Heart left ventricle (tissue), 13 donors: ENCODE results near the gene CLPSL1.

Source experiments
- POLR2A ChIP-seq, 2 donors: fragments of 450-650 bp; IDR thresholded peaks; one replicate each; pipeline ENCODE4 v1.6.1; 2017; ENCODE audit warnings: antibody characterized with exemption in 2 of 2, mild to moderate bottlenecking in 2 of 2, moderate library complexity in 2 of 2
- TF ChIP-seq, protein P1 (sequence below), 12 donors: fragments of 200-600 bp; sonication (generic) in 4 of 12; IDR thresholded peaks; one replicate each; pipeline versions ENCODE4 v1.5.0 to v1.8.0; 2018 to 2022; ENCODE audit warnings: antibody characterized with exemption in 12 of 12, mild to moderate bottlenecking in 5 of 12
- donor health status: ischemic (EF 13 %, LVEDD 7.1; RV severe dilation, severe dysfunction).
- donor health status: DM: no; HTN: yes; CAD: no.
- donor health status: DM: no; HTN: no; CAD: no.
- donor health status: ischemic (EF 25% LVEDD 6.9; RV normal size, moderate dysfunction).
- donor health status: ischemic (EF 25% LVEDD 5.7; RV mildly dilated, moderate dysfunction).
- donor health status: ischemic (EF 35%, LVEDD 5.7; RV mildly dilated, moderate dysfunction).
- donor health status: nonischemic (EF 11% LVEDD 7.7; RV severe dilation, severe dysfunction).
- donor health status: DM: yes; HTN: yes; CAD: no.
- donor health status: PGD.
- donor health status: ischemic (EF 29% LVEDD 5.4; RV normal size, mild dysfunction).
- donor health status: nonischemic (EF 23%, LVEDD 6.1; RV moderate dilation, normal function).

DNA sequence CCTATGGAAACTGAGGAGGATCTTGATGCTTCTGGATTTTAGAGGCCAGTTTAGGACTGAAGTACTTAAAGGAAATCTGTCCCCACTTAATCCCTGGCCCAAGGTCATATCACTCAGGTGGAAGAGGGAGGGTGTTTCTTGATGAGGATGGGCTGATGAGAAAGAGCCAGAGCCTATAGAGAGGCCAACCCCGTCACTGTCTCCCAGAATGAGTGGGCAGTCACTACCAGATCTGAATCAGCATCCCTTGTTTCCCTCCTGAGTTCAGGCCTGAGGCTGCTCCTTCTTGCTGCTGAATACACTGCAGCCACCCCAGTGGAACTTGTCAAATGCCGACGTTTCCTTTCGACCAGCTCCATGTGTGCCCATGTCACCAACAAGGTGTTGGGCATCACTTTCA is 29.2 kb upstream of the CLPSL1 start:
- TF ChIP-seq, protein P1, sequence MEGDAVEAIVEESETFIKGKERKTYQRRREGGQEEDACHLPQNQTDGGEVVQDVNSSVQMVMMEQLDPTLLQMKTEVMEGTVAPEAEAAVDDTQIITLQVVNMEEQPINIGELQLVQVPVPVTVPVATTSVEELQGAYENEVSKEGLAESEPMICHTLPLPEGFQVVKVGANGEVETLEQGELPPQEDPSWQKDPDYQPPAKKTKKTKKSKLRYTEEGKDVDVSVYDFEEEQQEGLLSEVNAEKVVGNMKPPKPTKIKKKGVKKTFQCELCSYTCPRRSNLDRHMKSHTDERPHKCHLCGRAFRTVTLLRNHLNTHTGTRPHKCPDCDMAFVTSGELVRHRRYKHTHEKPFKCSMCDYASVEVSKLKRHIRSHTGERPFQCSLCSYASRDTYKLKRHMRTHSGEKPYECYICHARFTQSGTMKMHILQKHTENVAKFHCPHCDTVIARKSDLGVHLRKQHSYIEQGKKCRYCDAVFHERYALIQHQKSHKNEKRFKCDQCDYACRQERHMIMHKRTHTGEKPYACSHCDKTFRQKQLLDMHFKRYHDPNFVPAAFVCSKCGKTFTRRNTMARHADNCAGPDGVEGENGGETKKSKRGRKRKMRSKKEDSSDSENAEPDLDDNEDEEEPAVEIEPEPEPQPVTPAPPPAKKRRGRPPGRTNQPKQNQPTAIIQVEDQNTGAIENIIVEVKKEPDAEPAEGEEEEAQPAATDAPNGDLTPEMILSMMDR (IDR thresholded peaks at IDR 0.05), result no peak
- no peak for TF ChIP-seq POLR2A (IDR thresholded peaks at IDR 0.05)
